Aorta (tissue), 5 donors: ENCODE data around the gene BCDIN3D. TPM values are rescaled to one million over a fixed set of nuclear protein-coding genes. Genes with fewer than 3 reads are reported as not detected.

Source experiments
- ATAC-seq: fragments of 200-7000 bp; cut with Tn5 transposase; one replicate; pipeline ENCODE4 v1.9.1; 2022; ENCODE audit warnings: moderate library complexity; ENCODE audit not compliant: low FRiP score
- DNase-seq, 2 donors: peaks; one replicate each; pipeline ENCODE4 v3.0.0-alpha.2; 2020
- H3K27ac ChIP-seq, 2 donors: one replicate each; pipeline ENCODE4 v1.5.1; 2013; ENCODE audit warnings: low read length in 2 of 2, mild to moderate bottlenecking in 2 of 2, moderate library complexity in 2 of 2, control low read depth in 1 of 2, inconsistent platforms in 1 of 2, low read depth in 1 of 2
- H3K27me3 ChIP-seq, 2 donors: one replicate each; pipeline ENCODE4 v1.6.1; 2013; ENCODE audit warnings: control low read depth in 1 of 2, low read length in 1 of 2, mild to moderate bottlenecking in 1 of 2, moderate library complexity in 1 of 2; ENCODE audit not compliant: insufficient read depth in 2 of 2, control insufficient read depth in 1 of 2
- H3K36me3 ChIP-seq, 2 donors: one replicate each; pipeline ENCODE4 v1.6.1; 2013; ENCODE audit warnings: control low read depth in 1 of 2, low read length in 1 of 2, mild to moderate bottlenecking in 1 of 2; ENCODE audit not compliant: insufficient read depth in 2 of 2, control insufficient read depth in 1 of 2
- H3K4me1 ChIP-seq, 2 donors: one replicate each; pipeline ENCODE4 v1.6.1; 2013; ENCODE audit warnings: low read length in 2 of 2, control low read depth in 1 of 2, mild to moderate bottlenecking in 1 of 2, moderate library complexity in 1 of 2; ENCODE audit not compliant: insufficient read depth in 2 of 2, control insufficient read depth in 1 of 2
- H3K4me3 ChIP-seq, 2 donors: one replicate each; pipeline ENCODE4 v1.5.1; 2013; ENCODE audit warnings: low read length in 2 of 2, control low read depth in 1 of 2, mild to moderate bottlenecking in 1 of 2
- H3K9me3 ChIP-seq: one replicate; pipeline ENCODE4 v1.6.1; 2013; ENCODE audit warnings: mild to moderate bottlenecking, low read length; ENCODE audit not compliant: control insufficient read depth
- WGBS, 2 donors: extraction: QIAGEN DNeasy Blood & Tissue Kit; methylation state at CpG; one replicate each; pipeline ENCODE4 v1.1.7; 2013; 5-methylcytosine and 5-hydroxymethylcytosine counted together
- intact Hi-C, 2 donors: fragments of 100-400 bp; cut with DNase I; formaldehyde crosslinking; loops; one replicate each; pipeline versions ENCODE4 v1.14.2 to v1.15.0; 2022
- polyA plus RNA-seq, 2 donors: library from polyadenylated mRNA; stranded (reverse); fragments of 200-250 nt; gene quantifications; one replicate each; pipeline ENCODE4 v1.2.3, GENCODE V29; 2013
- total RNA-seq, 2 donors: library from RNA; stranded (reverse); fragmentation: NEBNext Ultra II Directional; extraction: Animal tissue kit (Norgen Biotek cat#: 25700); gene quantifications; one replicate each; pipeline ENCODE4 v1.2.1, GENCODE V29; 2021
- donor health status: healthy with polysubstance abuse.
- donor health status: Bipolar disorder and iron deficiency.
- donor health status: DM: no; HTN: no; CAD: no.
- donor health status: DM: no; HTN: no; CAD: no.
- donor health status: DM: yes; HTN: yes; CAD: no.

Gene BCDIN3D
- total and polyA plus RNA-seq, 4 donors = 1.5 to 5.0 (median 2.5) TPM

DNA sequence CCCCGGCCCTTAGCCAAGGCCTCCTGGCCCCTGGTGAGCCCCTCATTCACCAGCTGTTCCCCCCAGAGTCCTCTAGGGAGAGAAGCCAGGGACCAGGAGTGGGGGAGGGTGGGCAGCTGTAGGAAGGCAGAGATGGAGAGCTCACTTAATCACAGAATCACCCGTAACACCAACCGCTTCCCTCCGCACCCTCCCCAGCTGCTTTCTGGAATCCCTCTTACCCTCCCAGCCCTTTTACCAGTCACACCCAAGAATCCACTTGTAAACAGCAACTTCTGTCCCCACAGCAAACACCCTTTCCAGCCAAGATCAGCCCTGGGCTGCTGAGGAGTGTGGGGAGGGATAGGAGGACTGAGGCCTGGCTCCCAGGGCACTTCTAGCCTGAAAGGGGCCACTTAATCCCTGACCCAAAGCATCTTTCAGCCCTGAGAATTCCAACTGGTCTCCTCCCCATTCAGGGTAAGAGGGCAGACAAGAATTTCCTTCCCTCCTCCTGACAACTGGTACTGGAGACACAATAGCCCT, 33.5 kb downstream of the BCDIN3D start:
- Histone ChIP-seq H3K36me3 (peaks cover 0 to 2% of the 10 kb centered on the region in 2 donors), H3K27me3 (no peaks in the 10 kb centered on the region), H3K27ac (peak overlapping the region in 1 of 2 donors; percentile 53), H3K9me3 (no peaks in the 10 kb centered on the region), H3K4me1 (peaks cover 0 to 2% of the 10 kb centered on the region in 2 donors), H3K4me3 (no peak overlapping the region)
- ATAC-seq (peak; percentile 69), DNase-seq (peak; percentile 56 to 76)
- intact Hi-C loops = no loop called here
- WGBS, 2 donors = 20 to 26% methylated on average over 4 of the region's 4 CpGs

DNA sequence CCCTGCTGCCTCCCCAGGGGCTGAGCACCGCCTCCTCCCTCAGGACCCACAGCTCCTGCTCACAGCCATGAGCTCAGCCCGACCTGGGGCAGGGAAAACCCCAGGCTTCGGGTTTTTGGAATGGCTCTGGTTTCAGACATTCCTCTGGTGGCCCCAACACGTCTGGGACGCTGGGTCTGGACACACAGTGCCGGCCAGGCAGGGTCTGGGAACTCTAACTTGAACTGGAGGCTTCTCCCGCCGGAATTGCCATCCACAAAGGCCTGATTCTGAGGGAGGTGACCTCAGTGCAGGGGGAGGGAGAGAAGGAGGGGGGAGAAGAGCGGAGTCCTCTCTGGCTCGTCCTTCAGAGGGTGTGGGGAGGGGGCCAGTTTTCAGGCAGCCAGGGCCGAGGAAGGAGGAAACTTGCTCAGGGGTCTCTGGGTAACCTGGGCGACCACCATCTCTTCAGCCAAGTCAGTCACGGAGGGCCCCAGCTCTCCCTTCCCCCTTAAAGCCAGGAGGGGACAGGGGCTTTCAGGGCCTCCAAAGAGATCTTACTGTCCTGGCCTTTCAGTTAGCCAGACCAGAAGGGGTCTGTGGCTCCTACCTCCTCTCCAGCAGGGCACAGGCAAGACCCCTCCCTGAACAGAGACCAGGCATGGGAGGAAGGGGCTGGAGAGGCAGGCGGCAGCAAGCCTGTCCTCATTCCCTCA, 34.1 kb downstream of the BCDIN3D start:
- Histone ChIP-seq H3K36me3 (peaks cover 0 to 2% of the 10 kb centered on the region in 2 donors), H3K9me3 (no peaks in the 10 kb centered on the region), H3K4me1 (peaks cover 0 to 2% of the 10 kb centered on the region in 2 donors), H3K27me3 (no peaks in the 10 kb centered on the region), H3K4me3 (no peak overlapping the region), H3K27ac (peak overlapping the region in 1 of 2 donors; percentile 53)
- WGBS, 2 donors = 10 to 18% methylated on average over 14 of the region's 14 CpGs
- intact Hi-C loops = no loop called here
- DNase-seq = peak in 1 of 2 donors; percentile 78
- ATAC-seq = peak; percentile 67

DNA sequence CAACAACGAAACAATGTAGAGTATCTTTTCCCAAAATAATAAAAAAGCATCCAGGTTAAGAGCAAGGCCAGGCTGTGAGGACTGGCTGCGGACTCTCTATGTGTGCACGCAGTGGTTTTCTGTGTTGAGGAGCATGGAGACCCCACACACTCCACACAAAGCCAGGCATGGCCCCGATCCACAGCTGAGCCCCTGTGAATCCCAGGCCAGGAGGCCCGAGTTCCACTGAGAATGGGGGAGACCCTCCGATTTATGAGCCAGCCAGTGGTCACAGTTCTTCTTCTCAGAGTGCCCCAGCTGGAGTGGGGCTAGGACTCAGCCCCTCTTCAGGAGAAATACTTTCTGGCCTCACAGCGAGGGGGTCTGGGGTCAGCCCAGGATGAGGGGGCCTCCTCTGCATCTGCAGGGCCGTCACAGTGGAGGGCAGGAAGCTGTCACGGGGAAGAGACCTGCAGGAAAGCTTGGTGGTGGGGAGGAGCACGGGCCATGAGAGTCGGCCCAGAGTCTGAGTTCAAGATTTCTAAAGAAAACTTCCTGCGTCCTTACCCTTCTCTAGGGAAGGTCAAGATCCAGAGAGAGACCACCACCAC, 34.8 kb downstream of the BCDIN3D start:
- ATAC-seq = no peak
- intact Hi-C loops = no loop called here
- H3K4me3 ChIP-seq = no peak overlapping the region
- no peaks in the 10 kb centered on the region for H3K9me3 ChIP-seq
- no peak overlapping the region for H3K27ac ChIP-seq
- 66 to 71% methylated on average over 12 of the region's 12 CpGs for WGBS, 2 donors
- DNase-seq = peak in 1 of 2 donors; percentile 61
- no peaks in the 10 kb centered on the region for H3K27me3 ChIP-seq
- peaks cover 0 to 2% of the 10 kb centered on the region in 2 donors for H3K4me1 ChIP-seq
- peaks cover 0 to 2% of the 10 kb centered on the region in 2 donors for H3K36me3 ChIP-seq

GRCh38 chr12:49806877-49807276, 36.0 kb downstream of the BCDIN3D start:
- peaks cover 0 to 2% of the 10 kb centered on the region in 2 donors for H3K4me1 ChIP-seq
- intact Hi-C loops = no loop called here
- no peaks in the 10 kb centered on the region for H3K27me3 ChIP-seq
- peak in 1 of 2 donors; percentile 52 for DNase-seq
- peaks cover 0 to 5% of the 10 kb centered on the region in 2 donors for H3K36me3 ChIP-seq
- WGBS, 2 donors = 86 to 91% methylated on average over 7 of the region's 7 CpGs
- H3K4me3 ChIP-seq = no peak overlapping the region
- H3K27ac ChIP-seq = no peak overlapping the region
- H3K9me3 ChIP-seq = no peaks in the 10 kb centered on the region
- ATAC-seq = no peak

- H3K36me3 ChIP-seq = peaks cover 0 to 5% of the 10 kb centered on the region in 2 donors
- WGBS, 2 donors = 86 to 88% methylated on average over 7 of the region's 7 CpGs
- H3K27me3 ChIP-seq = no peaks in the 10 kb centered on the region
- peaks cover 0 to 2% of the 10 kb centered on the region in 2 donors for H3K4me1 ChIP-seq
- no peak overlapping the region for H3K4me3 ChIP-seq
- intact Hi-C loops = no loop called here
- DNase-seq = no peak
- H3K9me3 ChIP-seq = no peaks in the 10 kb centered on the region
- H3K27ac ChIP-seq = no peak overlapping the region
- ATAC-seq = no peak
These were observed 36.5 kb downstream of the BCDIN3D start for GRCh38 chr12:49806321-49806813.

DNA sequence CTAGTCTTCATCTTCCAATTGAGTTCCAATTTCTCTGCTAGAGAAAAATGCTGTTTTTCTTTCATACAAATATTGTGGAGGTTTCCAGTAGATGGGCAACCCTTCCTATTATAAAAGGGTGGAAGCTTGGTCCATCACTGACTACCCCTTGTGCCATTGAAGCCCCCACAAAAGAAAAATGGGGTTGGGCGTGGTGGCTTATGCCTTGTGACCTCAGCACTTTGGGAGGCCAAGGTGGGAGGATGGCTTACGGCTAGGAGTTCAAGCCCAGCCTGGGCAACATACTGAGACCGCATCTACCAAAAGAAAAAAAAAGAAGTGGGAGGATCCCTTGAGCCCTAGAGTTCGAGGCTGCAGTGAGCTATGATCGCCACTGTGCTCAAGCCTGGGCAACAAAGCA, 37.5 kb downstream of the BCDIN3D start:
- DNase-seq = no peak
- peaks cover 0 to 2% of the 10 kb centered on the region in 2 donors for H3K4me1 ChIP-seq
- intact Hi-C loops = no loop called here

GRCh38 chr12:49804821-49805220, 38.1 kb downstream of the BCDIN3D start:
- no peaks in the 10 kb centered on the region for H3K4me1 ChIP-seq
- DNase-seq = peak in 1 of 2 donors; percentile 60
- H3K9me3 ChIP-seq = no peaks in the 10 kb centered on the region
- ATAC-seq = no peak
- no peaks in the 10 kb centered on the region for H3K27me3 ChIP-seq
- peaks cover 0 to 7% of the 10 kb centered on the region in 2 donors for H3K36me3 ChIP-seq
- intact Hi-C loops = no loop called here
- H3K4me3 ChIP-seq = no peak overlapping the region
- WGBS, 2 donors = 92 to 94% methylated on average over 10 of the region's 10 CpGs
- no peak overlapping the region for H3K27ac ChIP-seq

More for the DNA sequence above, 37.5 kb downstream of the BCDIN3D start:
- H3K27me3 ChIP-seq = no peaks in the 10 kb centered on the region
- no peak for ATAC-seq
- H3K36me3 ChIP-seq = peaks cover 0 to 5% of the 10 kb centered on the region in 2 donors
- WGBS, 2 donors = 85 to 87% methylated on average over 5 of the region's 5 CpGs
- H3K9me3 ChIP-seq = no peaks in the 10 kb centered on the region
- H3K4me3 ChIP-seq = no peak overlapping the region
- H3K27ac ChIP-seq = no peak overlapping the region

- Histone ChIP-seq H3K9me3 (no peaks in the 10 kb centered on the region), H3K4me3 (no peak overlapping the region), H3K27me3 (no peaks in the 10 kb centered on the region), H3K27ac (no peak overlapping the region), H3K4me1 (no peaks in the 10 kb centered on the region), H3K36me3 (peaks cover 0 to 7% of the 10 kb centered on the region in 2 donors)
- DNase-seq (peak in 1 of 2 donors; percentile 47), ATAC-seq (no peak)
- intact Hi-C loops = no loop called here
- 84 to 87% methylated on average over 12 of the region's 12 CpGs for WGBS, 2 donors
These were observed 39.0 kb downstream of the BCDIN3D start for GRCh38 chr12:49803693-49804450.
